ENCODE measurements around the gene KIF2C.

DNA sequence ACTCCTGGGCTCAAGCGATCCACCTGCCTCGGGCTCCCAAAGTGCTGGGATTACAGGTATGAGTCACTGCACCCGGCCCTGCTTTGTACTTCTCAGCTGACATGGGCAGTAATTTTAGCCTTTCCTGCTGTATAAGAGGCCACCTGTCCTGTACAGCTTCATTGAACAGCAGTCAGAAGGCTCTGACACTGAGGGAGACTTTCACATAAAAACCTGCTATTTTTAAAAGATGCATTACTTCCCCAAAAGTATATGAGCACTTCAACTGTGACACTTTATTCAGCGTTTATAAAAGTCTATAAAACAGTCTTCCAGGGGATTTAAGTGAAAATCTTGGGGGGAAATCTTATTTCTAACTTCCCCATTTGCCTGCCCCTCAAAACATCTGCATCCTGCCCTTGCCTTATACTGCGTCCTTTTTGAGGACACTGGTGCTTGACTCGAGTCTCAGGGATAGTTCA, 26.3 kb upstream of the KIF2C start:
- TF ChIP-seq, protein P1, sequence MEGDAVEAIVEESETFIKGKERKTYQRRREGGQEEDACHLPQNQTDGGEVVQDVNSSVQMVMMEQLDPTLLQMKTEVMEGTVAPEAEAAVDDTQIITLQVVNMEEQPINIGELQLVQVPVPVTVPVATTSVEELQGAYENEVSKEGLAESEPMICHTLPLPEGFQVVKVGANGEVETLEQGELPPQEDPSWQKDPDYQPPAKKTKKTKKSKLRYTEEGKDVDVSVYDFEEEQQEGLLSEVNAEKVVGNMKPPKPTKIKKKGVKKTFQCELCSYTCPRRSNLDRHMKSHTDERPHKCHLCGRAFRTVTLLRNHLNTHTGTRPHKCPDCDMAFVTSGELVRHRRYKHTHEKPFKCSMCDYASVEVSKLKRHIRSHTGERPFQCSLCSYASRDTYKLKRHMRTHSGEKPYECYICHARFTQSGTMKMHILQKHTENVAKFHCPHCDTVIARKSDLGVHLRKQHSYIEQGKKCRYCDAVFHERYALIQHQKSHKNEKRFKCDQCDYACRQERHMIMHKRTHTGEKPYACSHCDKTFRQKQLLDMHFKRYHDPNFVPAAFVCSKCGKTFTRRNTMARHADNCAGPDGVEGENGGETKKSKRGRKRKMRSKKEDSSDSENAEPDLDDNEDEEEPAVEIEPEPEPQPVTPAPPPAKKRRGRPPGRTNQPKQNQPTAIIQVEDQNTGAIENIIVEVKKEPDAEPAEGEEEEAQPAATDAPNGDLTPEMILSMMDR (conservative IDR thresholded peaks at IDR 0.05 in 1 of 2, IDR thresholded peaks at IDR 0.05 in 1 of 2; ENCODE audit: extremely low read depth in 1 of 2, insufficient read depth in 1 of 2, low read depth in 1 of 2, low read length in 2 of 2): no peak
- TF ChIP-seq EZH2 (IDR thresholded peaks at IDR 0.05; ENCODE audit: borderline replicate concordance, low read length): no peak
